Keratinocyte (primary cell): ENCODE results near the gene STPG4.

ENCODE experiments used
- EZH2 ChIP-seq: IDR thresholded peaks from one replicate; pipeline ENCODE4 v1.6.1; 2012; ENCODE audit warnings: inconsistent platforms, mild to moderate bottlenecking, low read length, moderate library complexity
- TF ChIP-seq, protein P1 (sequence below), 3 experiments: IDR thresholded peaks in 1 of 3; conservative IDR thresholded peaks in 1 of 3; optimal IDR thresholded peaks in 1 of 3; 2 replicates in 2 of 3; 3 replicates in 1 of 3; pipeline versions ENCODE3 to v1.5.1; 2011; ENCODE audit warnings: low read length in 3 of 3, mild to moderate bottlenecking in 3 of 3, moderate library complexity in 2 of 3, control low read depth in 1 of 3, inconsistent platforms in 1 of 3; ENCODE audit not compliant: insufficient read depth in 2 of 3; ENCODE audit errors: extremely low read depth in 1 of 3

DNA sequence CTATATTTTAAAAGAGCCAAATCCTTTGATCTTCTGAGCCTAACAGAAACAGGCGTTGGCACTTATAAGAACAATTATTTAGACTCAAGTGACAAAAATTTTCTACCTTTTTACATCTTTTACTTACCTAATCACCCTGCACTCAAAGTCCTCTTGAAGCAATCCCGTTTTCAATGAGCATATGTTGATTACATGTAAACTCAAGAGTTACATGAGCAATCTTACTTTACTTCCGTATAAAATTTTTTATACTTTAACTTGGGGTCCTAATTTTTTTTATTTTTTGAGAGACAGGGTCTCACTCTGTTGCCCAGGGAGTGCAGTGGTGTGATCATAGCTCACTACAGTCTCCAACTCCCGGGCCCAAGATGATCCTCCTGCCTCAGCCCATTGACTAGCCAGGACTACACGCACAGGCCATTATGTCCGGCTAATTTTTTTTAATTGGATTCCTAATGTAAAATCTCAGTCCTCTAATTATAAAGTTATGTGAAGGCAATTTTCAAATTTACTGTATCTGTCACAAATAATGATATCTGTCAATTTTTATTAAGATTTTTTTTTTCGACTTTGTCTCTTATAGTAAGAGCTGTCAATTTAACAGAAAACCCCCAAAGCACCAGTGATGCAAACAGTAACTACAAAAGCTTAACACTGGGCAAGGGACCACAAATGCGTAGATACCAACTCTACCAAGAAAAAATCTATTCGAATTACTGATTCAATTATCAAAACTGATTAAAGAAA, 19.1 kb upstream of the STPG4 start:
- TF ChIP-seq, protein P1, sequence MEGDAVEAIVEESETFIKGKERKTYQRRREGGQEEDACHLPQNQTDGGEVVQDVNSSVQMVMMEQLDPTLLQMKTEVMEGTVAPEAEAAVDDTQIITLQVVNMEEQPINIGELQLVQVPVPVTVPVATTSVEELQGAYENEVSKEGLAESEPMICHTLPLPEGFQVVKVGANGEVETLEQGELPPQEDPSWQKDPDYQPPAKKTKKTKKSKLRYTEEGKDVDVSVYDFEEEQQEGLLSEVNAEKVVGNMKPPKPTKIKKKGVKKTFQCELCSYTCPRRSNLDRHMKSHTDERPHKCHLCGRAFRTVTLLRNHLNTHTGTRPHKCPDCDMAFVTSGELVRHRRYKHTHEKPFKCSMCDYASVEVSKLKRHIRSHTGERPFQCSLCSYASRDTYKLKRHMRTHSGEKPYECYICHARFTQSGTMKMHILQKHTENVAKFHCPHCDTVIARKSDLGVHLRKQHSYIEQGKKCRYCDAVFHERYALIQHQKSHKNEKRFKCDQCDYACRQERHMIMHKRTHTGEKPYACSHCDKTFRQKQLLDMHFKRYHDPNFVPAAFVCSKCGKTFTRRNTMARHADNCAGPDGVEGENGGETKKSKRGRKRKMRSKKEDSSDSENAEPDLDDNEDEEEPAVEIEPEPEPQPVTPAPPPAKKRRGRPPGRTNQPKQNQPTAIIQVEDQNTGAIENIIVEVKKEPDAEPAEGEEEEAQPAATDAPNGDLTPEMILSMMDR (optimal IDR thresholded peaks at IDR 0.05 in 1 of 3, IDR thresholded peaks at IDR 0.05 in 1 of 3, conservative IDR thresholded peaks at IDR 0.05 in 1 of 3; ENCODE audit: extremely low read depth in 1 of 3, insufficient read depth in 2 of 3, low read length in 3 of 3) = no peak
- no peak for TF ChIP-seq EZH2
